Stomach (tissue), 9 donors: Measurements from ENCODE around the gene ACAD8. TPM values are rescaled to one million over a fixed set of nuclear protein-coding genes. Genes with fewer than 3 reads are reported as not detected.

ENCODE experiments used
- DNase-seq, 2 donors: peaks; one replicate each; pipeline versions ENCODE4 v3.0.0 to v3.0.0-alpha.2; 2013 to 2019
- H3K27ac ChIP-seq, 5 donors: fragments of 200-600 bp in 4 of 5; sonication (generic) in 4 of 5; one replicate each; pipeline ENCODE4 v1.5.1; 2013 to 2019; ENCODE audit warnings: mild to moderate bottlenecking in 1 of 5, moderate library complexity in 1 of 5
- H3K27me3 ChIP-seq, 3 donors: fragments of 200-600 bp; sonication (generic); one replicate each; pipeline ENCODE4 v1.5.1; 2017 to 2019; ENCODE audit warnings: mixed run types in 1 of 3
- H3K36me3 ChIP-seq, 4 donors: fragments of 200-600 bp; sonication (generic); 1 replicate in 3 of 4; 2 replicates in 1 of 4; pipeline ENCODE4 v1.5.1; 2016 to 2019
- H3K4me1 ChIP-seq, 4 donors: fragments of 200-600 bp; sonication (generic); one replicate each; pipeline ENCODE4 v1.5.1; 2016 to 2019
- H3K4me3 ChIP-seq, 4 donors: fragments of 200-600 bp; sonication (generic) in 3 of 4; one replicate each; pipeline ENCODE4 v1.5.1; 2016 to 2019; ENCODE audit warnings: mild to moderate bottlenecking in 1 of 4
- H3K9me3 ChIP-seq, 4 donors: fragments of 200-600 bp; sonication (generic); one replicate each; pipeline ENCODE4 v1.5.1; 2016 to 2019
- EP300 ChIP-seq: sonication (generic); formaldehyde crosslinking; IDR thresholded peaks from one replicate; pipeline ENCODE4 v1.6.1; 2017; ENCODE audit warnings: antibody characterized with exemption
- POLR2A ChIP-seq, 4 donors: fragments of 450-650 bp; IDR thresholded peaks; one replicate each; pipeline ENCODE4 v1.6.1; 2016; ENCODE audit warnings: antibody characterized with exemption in 4 of 4, control low read depth in 2 of 4, mild to moderate bottlenecking in 1 of 4, moderate library complexity in 1 of 4
- POLR2AphosphoS5 ChIP-seq, 3 donors: sonication (generic); formaldehyde crosslinking; IDR thresholded peaks; one replicate each; pipeline ENCODE4 v1.6.1; 2016; ENCODE audit warnings: antibody characterized with exemption in 3 of 3
- WGBS, 5 donors: extraction: QIAGEN DNeasy Blood & Tissue Kit in 3 of 5; methylation state at CpG; one replicate each; pipeline versions ENCODE4 v1.1.5 to v1.1.7; 2013 to 2018; 5-methylcytosine and 5-hydroxymethylcytosine counted together
- intact Hi-C: fragments of 100-400 bp; cut with DNase I; formaldehyde crosslinking; loops from one replicate; pipeline ENCODE4 v1.15.1; 2023; ENCODE audit warnings: low total_unique reads
- polyA plus RNA-seq, 3 donors: library from polyadenylated mRNA; stranded (reverse); fragments of 200-250 nt; gene quantifications; one replicate each; pipeline ENCODE4 v1.2.3, GENCODE V29; 2013
- total RNA-seq, 5 donors: library from RNA; depleted of rRNA; stranded (reverse); fragments of >200 nt; gene quantifications; one replicate each; pipeline versions ENCODE4 v1.1.0 to v1.2.3, GENCODE V29; 2014 to 2016
- TF ChIP-seq, protein P1 (sequence below), 7 experiments: fragments of 450-650 bp in 4 of 7; fragments of 200-600 bp in 3 of 7; sonication (generic) in 3 of 7; IDR thresholded peaks; one replicate each; pipeline ENCODE4 v1.5.1; 2016 to 2019; ENCODE audit warnings: antibody characterized with exemption in 7 of 7, control low read depth in 2 of 7, mild to moderate bottlenecking in 1 of 7
- donor health status: healthy with polysubstance abuse.
- donor health status: Bipolar disorder and iron deficiency.
- donor health status: healthy.

Gene ACAD8
- total and polyA plus RNA-seq, 8 donors = 15.1 to 44.6 (median 26.5) TPM

DNA sequence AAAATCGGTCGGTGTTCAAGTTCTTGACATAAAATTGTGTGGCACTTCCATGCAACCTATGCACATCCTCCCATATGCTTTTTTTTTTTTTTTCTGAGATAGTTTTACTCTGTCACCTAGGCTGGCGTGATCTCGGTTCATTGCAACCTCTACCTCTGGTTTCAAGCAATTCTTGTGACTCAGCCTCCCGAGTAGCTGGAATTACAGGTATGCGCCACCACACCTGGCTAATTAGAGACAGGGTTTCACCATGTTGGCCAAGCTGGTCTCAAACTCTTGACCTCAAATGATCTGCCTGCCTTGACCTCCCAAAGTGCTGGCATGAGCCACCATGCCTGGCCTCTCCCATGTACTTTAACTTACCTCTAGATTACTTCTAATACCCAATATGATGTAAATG lies 37.8 kb downstream of the ACAD8 start:
- Histone ChIP-seq H3K4me3 (no peak overlapping the region), H3K4me1 (no peaks in the 10 kb centered on the region), H3K9me3 (no peaks in the 10 kb centered on the region), H3K27ac (no peak overlapping the region), H3K27me3 (peaks cover 0 to 9% (median 0%) of the 10 kb centered on the region in 3 donors), H3K36me3 (no peaks in the 10 kb centered on the region)
- intact Hi-C loops = no loop called here
- no peak for DNase-seq
- 77 to 96% (median 94%) methylated on average over 6 of the region's 6 CpGs for WGBS, 5 donors
- TF ChIP-seq, protein P1, sequence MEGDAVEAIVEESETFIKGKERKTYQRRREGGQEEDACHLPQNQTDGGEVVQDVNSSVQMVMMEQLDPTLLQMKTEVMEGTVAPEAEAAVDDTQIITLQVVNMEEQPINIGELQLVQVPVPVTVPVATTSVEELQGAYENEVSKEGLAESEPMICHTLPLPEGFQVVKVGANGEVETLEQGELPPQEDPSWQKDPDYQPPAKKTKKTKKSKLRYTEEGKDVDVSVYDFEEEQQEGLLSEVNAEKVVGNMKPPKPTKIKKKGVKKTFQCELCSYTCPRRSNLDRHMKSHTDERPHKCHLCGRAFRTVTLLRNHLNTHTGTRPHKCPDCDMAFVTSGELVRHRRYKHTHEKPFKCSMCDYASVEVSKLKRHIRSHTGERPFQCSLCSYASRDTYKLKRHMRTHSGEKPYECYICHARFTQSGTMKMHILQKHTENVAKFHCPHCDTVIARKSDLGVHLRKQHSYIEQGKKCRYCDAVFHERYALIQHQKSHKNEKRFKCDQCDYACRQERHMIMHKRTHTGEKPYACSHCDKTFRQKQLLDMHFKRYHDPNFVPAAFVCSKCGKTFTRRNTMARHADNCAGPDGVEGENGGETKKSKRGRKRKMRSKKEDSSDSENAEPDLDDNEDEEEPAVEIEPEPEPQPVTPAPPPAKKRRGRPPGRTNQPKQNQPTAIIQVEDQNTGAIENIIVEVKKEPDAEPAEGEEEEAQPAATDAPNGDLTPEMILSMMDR (IDR thresholded peaks at IDR 0.05) = no peak
- no peak for TF ChIP-seq POLR2A (IDR thresholded peaks at IDR 0.05)
- TF ChIP-seq EP300 = no peak
- TF ChIP-seq POLR2AphosphoS5 (IDR thresholded peaks at IDR 0.05) = no peak

DNA sequence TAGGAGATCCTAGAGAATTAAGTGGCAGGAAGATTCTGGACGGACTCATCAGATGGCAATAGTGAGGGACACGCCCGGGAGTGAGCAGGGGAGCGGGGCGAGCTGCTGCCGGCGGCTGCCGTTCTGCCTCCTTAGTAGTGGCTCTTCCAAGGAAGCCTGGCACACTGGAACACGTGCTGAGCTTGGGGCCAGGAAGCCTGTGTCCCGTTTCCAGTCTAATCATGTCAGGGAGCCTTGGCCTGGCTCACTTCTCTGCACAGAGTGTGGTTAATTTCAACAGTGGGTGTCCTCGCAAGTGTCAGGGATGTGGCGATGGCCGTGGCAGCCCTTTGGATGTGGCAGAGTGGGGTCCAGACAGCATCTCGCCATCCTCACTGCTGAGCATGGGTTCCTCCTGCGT lies 39.3 kb downstream of the ACAD8 start:
- Histone ChIP-seq H3K27me3 (peaks cover 0 to 9% (median 0%) of the 10 kb centered on the region in 3 donors), H3K36me3 (no peaks in the 10 kb centered on the region), H3K4me1 (no peaks in the 10 kb centered on the region), H3K27ac (no peak overlapping the region), H3K4me3 (no peak overlapping the region), H3K9me3 (no peaks in the 10 kb centered on the region)
- intact Hi-C loops = no loop called here
- WGBS, 5 donors = 77 to 90% (median 86%) methylated on average over 5 to 15 of the region's 15 CpGs
- no peak for DNase-seq
- no peak for TF ChIP-seq EP300
- no peak for TF ChIP-seq POLR2A (IDR thresholded peaks at IDR 0.05)
- TF ChIP-seq, protein P1 (IDR thresholded peaks at IDR 0.05) = no peak
- TF ChIP-seq POLR2AphosphoS5 (IDR thresholded peaks at IDR 0.05) = no peak

DNA sequence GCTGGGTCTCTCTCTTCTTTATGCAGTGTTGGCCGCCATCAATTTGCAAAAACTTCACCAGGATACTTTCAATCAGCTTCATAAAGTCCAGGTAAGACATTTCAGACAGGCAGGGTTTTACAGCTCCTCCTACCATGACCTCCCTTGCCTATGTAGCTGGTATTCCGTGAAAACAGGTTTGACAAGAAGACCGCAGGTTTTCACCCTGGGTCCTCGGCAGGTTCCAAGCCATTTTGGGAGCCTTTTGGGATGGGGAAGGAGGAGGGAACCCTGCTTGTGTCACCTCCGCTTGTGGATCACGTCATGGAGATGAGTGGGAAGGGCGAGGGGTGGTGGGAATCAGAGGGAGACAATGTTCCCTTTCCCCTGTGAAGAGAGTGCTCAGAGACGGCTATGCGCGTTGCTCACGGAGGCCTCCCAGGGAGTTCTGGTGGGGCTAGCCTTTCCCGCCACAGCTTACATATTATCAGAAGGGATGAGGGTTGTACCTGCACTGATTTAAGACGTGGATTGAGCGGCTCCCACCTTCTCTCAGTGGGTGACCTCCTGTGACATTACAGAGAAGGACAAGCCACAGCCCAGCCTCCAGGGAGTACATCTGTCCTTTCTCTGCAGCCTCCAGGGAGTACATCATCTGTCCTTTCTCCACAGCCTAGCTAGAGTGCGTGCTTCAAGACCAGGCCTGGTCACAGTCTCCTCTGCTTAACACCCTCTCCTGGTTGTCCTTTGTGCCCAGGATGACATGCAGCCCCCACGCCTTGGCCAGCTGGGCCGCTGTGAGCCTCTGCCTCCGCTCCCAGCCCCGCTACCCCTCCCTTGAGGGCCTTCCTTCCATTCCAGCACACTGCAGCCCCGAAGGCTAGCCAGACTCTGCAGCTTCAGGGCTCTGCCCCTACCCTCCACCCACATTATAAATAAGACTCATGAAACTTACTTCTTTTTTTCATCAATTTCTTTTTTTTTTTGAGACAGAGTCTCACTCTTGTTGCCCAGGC lies 40.0 kb downstream of the ACAD8 start:
- H3K4me1 ChIP-seq = no peaks in the 10 kb centered on the region
- intact Hi-C loops = no loop called here
- no peak for DNase-seq
- no peaks in the 10 kb centered on the region for H3K9me3 ChIP-seq
- no peak overlapping the region for H3K27ac ChIP-seq
- peaks cover 0 to 9% (median 0%) of the 10 kb centered on the region in 3 donors for H3K27me3 ChIP-seq
- no peak overlapping the region for H3K4me3 ChIP-seq
- TF ChIP-seq POLR2AphosphoS5 (IDR thresholded peaks at IDR 0.05) (no peak), POLR2A (IDR thresholded peaks at IDR 0.05) (no peak), EP300 (no peak)
- TF ChIP-seq, protein P1 (IDR thresholded peaks at IDR 0.05) = no peak
- no peaks in the 10 kb centered on the region for H3K36me3 ChIP-seq
- 64 to 77% (median 72%) methylated on average over 20 of the region's 20 CpGs for WGBS, 5 donors

DNA sequence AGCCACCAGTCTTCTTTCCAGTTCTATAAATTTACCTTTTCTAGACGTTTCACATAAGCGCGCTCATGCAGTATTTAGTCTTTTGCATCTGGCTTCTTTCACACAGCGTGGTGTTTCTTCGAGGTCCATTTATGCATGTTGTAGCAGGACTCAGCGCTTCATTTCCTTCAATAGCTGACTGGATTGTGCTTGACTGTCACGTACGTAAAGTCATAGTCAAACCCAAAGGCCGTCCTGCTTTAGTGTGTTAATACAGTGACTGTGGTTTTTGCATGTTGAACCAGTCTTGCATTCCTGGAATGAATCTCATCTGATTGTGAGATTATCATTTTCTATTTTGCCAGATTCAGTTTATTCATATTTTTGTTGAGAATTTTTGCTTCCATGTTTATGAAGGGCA lies 41.3 kb downstream of the ACAD8 start:
- Histone ChIP-seq H3K4me3 (no peak overlapping the region), H3K4me1 (no peaks in the 10 kb centered on the region), H3K27ac (no peak overlapping the region), H3K27me3 (peaks cover 0 to 9% (median 0%) of the 10 kb centered on the region in 3 donors), H3K36me3 (no peaks in the 10 kb centered on the region), H3K9me3 (no peaks in the 10 kb centered on the region)
- TF ChIP-seq POLR2AphosphoS5 (IDR thresholded peaks at IDR 0.05) = no peak
- TF ChIP-seq, protein P1 (IDR thresholded peaks at IDR 0.05) = no peak
- TF ChIP-seq EP300 = no peak
- TF ChIP-seq POLR2A (IDR thresholded peaks at IDR 0.05) = no peak
- no peak for DNase-seq
- 66 to 83% (median 81%) methylated on average over 9 of the region's 9 CpGs for WGBS, 5 donors
- intact Hi-C loops = no loop called here
